ENCODE results near the gene HACD2.
"Not testable (repeated sequence)": the region's sequence is repeated elsewhere in the genome, so short reads cannot be mapped to it uniquely, and the experiment has no call there.

Gene HACD2

GRCh38 chr3:123525433-123525832 is 59.4 kb downstream of the HACD2 start:
- DNase-seq (ENCODE audit: low read depth in 3 of 3), result no peak

DNA sequence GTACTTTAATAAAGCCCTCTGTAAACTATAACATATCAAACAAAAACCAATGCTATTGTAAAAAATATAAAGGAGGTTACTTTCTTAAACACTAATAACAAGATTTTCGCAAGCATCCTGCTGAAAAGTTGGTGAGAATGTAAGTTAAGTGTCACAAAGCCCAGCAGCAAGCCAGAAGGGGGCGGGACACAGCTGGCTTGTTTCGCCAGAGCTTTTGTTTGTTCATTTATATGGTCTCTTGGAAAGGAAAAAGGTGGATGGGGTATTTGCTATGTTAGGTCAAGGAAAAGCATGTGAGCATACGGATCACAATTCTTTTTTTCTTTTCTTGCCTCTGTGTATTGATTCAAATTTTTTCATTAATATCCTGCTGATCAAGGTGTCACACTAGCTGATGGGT is 59.9 kb downstream of the HACD2 start:
- no peak for DNase-seq (ENCODE audit: low read depth in 3 of 3)

GRCh38 chr3:123523023-123523412 is 61.8 kb downstream of the HACD2 start:
- no peak for DNase-seq (ENCODE audit: low read depth in 3 of 3)

- DNase-seq (ENCODE audit: low read depth in 3 of 3), result no peak
Measured at GRCh38 chr3:123522320-123523022, 62.4 kb downstream of the HACD2 start.

DNA sequence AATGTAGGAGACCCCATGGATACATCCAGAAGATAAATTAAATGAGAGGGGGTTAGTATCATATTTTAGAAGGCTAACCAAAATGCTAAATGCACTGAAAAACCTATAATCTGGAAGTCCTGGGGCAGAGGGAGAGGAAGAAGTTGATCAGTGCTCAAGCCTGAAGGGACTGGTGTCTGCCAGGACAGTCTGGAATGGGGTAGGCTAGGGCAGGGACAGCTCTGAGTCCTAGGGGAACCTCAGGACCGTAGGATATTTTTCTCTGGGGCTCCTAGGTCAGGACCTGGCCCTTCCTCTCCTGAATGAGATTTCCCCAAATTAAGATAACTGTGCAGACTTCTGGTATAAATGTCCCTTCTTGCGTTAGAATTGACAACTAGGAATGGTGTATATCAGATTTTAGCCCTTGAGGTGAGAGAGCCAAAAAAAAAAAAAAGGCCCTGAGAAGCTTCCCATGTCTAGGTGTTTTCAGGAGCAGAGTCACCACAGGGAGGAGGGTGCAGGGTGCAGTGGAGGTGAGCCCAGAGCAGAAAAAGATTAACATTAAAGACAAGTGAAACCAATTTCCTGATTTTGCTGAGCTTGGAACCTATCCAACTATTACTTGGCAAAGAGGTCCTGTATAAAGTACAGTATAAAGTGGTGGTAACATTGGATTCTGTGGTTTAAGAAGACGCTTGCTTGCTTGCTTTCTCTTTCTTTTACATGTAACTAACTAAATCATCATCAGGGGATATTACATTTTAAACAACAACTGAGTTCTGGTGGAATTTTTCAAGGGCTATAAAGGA is 63.5 kb downstream of the HACD2 start:
- no peak for DNase-seq (ENCODE audit: low read depth in 3 of 3)

- DNase-seq (ENCODE audit: low read depth in 3 of 3), result no peak
Measured at GRCh38 chr3:123520656-123521055, 64.2 kb downstream of the HACD2 start.

DNA sequence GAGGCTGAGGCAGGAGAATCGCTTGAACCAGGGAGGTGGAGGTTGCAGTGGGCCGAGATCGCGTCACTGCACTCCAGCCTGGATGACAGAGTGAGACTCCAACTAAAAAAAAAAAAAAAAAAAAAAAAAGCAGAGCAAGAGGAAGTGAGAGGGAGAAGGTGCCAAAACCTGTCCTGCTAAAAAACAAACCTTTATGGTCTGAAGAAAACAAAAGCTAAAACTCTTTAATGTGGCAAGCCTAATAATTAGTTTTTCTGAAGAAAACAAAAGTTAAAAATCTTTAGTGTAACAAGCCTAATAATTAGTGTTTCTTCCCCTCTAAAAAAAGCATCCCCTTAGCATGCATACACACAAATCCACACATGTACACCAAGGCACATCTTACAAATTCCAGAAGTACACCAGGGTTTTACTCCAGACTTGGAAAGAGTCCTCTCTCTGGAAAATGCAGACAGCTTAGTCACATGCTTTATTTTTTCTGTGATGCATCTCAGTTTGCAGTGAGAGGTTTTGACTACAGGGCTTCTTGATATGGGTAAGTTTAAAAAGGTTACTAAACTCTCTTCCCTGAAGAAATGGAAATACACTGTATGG is 65.9 kb downstream of the HACD2 start:
- no peak for DNase-seq (ENCODE audit: low read depth in 3 of 3)

DNA sequence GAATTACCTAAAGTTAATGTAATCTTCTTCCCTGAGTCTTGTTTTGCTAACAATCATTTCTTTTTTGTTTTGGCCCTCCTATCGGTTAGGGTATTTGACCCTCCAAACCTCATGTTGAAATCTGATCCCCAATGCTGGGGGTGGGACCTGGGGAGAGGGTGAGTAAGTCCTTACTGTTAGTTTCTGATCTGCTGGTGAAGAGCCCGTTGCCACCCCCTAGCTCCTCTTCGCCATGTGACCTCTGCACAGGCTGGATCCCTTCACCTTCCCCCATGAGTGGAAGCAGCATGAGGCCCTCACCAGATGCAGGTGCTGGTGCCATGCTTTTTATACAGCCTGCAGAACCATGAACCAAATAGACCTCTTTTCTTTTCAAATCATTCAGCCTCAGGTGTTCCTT is 73.1 kb downstream of the HACD2 start:
- no peak for DNase-seq (ENCODE audit: low read depth in 3 of 3)

DNA sequence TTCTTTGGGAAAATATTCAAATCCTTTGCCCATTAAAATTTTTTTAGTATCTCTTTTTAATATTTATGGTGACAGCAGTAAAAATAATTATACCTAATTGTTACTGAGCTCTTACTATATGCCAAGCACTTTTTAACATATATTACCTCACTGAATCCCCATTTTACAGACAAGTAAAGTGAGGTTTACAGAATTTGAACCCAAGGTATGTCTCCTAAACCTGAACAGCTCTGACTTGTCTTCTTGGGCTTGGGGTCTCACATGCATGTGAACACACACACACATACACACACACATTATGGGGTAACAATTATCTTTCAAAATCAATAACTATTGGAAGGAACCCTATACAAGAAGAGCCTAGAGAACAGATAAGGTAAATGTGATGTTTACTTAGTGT is 73.8 kb downstream of the HACD2 start:
- DNase-seq (ENCODE audit: low read depth in 3 of 3), result no peak

GRCh38 chr3:123508178-123508577 is 76.7 kb downstream of the HACD2 start:
- no peak for DNase-seq (ENCODE audit: low read depth in 3 of 3)

- DNase-seq (ENCODE audit: low read depth in 3 of 3), result no peak
Measured at GRCh38 chr3:123505820-123506219, 79.0 kb downstream of the HACD2 start.

DNA sequence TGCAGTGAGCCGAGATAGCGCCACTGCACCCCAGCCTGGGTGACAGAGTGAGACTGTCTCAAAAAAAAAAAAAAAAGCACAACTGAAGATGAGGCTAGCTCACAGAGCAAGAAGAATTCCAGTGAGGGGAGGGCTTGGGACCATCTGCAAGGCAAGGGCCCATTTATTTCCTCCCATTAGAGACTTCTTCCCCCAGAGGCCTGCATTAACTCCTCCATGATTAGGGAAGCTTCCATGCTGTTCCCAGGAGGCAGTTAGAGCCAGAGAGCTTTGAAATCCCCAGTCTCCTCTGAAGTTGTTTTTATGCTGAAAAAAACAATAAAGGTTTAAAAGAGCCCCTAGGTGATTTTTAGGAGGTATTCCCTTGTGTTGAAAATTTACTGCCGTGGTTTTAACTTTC is 81.7 kb downstream of the HACD2 start:
- DNase-seq (ENCODE audit: low read depth in 3 of 3), result no peak

- no peak for DNase-seq (ENCODE audit: low read depth in 3 of 3)
Measured at GRCh38 chr3:123499322-123499721, 85.5 kb downstream of the HACD2 start.

DNA sequence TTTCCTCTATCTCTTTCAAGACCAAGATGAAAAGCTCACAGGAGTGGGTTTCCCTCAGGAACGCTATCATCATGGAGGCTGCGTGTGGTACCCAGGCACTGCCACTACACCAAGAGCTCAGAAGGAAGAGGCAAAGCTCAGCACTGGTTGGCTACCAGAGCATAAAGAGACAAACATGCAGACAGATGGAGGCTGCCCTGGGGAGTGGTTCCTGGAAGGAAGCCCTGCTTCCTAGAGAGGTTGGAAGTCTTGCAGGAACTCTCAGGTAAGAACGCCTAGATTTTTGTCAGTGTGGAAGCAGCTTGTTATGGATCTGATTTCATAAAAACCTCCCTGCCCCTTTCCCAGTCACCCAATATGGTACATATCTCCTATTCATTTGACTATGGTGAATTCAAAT is 86.1 kb downstream of the HACD2 start:
- DNase-seq (ENCODE audit: low read depth in 3 of 3), result no peak

DNA sequence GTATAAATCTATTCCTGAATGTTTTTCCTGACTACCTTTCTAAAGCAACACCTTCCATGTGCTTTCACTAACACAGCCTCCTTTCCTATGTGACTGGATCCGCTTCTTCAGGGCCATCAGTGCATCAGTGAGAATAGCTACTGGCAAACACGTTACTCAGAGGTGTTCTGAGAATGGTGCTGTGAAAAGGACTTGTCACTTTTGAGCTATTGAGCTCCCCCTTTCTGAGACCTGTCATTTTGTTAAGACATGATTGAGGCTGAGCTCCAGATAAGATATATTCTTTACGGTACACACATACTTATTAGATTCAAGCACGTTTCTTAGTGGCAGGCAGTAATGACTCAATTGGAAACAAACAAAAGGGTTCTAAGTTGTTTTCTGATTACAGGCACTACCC is 90.9 kb downstream of the HACD2 start:
- no peak for DNase-seq (ENCODE audit: low read depth in 3 of 3)

DNA sequence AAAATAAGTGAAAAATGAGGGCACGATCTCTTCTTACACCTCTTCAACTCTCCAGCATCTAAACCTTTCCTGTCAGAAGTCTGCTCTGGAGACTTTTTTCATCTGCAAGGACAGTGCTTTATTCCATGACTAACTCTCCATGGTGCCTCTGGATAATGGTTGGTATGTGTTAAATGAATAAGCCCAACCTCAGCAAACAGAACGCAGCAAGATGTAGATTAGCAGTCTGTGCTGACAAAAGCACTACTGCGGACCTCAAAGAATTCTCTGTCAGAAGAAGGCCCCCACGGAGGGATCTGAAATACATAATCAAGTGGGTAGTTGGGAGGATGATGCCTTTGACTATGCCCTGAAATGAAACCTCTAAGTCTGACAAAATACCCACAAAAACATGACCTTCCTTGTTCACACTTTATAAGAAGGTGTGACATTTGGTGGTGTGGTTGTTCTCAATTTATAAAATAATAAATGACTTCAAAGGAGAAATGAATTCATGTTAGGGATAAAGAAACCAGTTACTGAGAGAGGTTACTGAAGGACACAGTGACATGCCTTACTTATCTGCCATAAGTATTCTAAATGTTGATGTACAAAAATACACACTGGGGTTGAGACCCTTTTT is 92.8 kb downstream of the HACD2 start:
- DNase-seq (ENCODE audit: low read depth in 3 of 3), result no peak

- peak; percentile 6 to 24 (median 20) for DNase-seq (ENCODE audit: low read depth in 3 of 3)
Measured at GRCh38 chr3:123489400-123490004, 95.4 kb downstream of the HACD2 start.

DNA sequence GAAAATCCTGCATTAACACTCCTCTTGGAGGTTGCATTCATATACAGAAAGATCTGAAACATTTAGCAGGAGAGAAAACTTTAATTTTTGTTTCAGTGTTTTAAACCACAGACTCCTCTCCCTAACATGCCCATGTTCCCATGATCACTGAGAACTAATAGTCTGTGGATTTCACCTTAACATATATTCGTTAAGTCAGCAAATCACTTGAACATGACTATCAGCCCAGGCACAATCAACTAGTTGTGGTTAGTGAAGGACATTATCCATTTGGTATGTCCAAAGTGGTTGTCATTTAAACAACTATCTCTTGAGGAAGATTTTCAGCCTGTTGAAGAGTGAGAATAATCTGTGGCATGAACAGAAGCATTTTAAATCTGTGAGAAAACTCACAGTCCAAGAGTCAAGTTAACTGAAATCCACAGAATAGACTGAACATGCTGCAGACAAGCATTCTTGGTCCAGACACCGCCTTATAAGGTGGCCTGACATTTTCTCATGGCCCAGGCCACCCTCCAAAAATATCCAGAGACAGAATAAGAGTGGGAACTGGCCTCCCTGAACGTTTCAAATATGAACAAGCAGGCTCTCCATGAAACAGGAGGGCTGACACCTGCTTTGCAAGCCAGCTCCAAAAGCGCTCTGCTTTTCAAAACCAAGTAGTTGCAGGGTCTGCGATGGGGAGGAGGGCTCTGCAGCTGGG is 96.1 kb downstream of the HACD2 start:
- no peak for DNase-seq (ENCODE audit: low read depth in 3 of 3)

DNA sequence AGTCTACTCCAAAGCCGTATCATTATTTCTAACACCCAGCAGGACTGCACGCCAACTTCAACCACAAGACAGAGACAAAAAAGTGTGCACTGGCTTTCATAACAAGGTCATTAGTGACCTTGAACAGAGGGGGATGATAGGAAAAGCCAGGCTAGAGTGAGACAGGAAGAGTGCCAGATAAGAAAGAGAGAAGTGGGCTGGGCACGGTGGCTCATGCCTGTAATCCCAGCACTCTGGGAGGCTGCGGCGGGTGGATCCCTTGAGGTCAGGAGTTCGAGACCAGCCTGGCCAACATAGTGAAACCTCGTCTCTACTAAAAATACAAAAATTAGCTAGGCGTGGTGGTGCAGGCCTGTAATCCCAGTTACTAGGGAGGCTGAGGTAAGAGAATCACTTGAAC is 97.8 kb downstream of the HACD2 start:
- DNase-seq (ENCODE audit: low read depth in 3 of 3), result not testable (repeated sequence)

- DNase-seq (ENCODE audit: low read depth in 3 of 3), result no peak
Measured at GRCh38 chr3:123486460-123486859, 98.4 kb downstream of the HACD2 start.

GRCh38 chr3:123485551-123485950 is 99.3 kb downstream of the HACD2 start:
- DNase-seq (ENCODE audit: low read depth in 3 of 3), result no peak

DNA sequence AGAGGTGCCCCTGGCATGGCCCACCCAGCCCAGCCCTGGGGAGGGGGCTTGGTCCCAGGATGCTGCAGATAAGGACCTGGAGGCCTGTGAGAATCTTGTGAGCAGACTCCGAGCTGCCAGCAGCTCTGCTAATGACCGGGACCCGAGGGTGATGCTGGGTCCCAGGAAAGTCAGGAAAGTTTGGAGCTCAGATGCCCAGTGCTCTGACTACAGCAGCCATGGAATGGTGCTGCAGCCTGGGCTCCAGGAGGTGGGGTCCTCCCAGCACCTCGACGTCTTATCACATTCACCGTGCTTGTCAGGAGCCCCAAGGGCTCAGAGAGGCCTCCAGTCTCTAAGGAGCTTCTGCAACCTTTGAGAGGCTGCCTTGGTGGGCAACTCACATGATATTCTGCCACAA is 101.7 kb downstream of the HACD2 start:
- no peak for DNase-seq (ENCODE audit: low read depth in 3 of 3)

Measured in stimulated activated CD4-positive, alpha-beta T cell treated with anti-CD3 and anti-CD28 coated beads, TNF-alpha, amount 100 ng/mL, for 48 hours (primary cell).